H9 (cell line): ENCODE measurements around the gene RPN1. TPM values are rescaled to one million over a fixed set of nuclear protein-coding genes. Genes with fewer than 3 reads are reported as not detected.

Experiments used
- DNase-seq: peaks from one replicate; pipeline ENCODE4 v3.0.0-alpha.2; 2017
- H2AFZ ChIP-seq: one replicate; pipeline ENCODE4 v1.6.1; 2013; ENCODE audit warnings: mild to moderate bottlenecking, low read length, control low read depth, moderate library complexity
- H2AK5ac ChIP-seq: 2 replicates; pipeline ENCODE4 v1.6.1; 2013; ENCODE audit warnings: low read length, control low read depth, mixed read lengths; ENCODE audit not compliant: insufficient read length
- H2BK120ac ChIP-seq: one replicate; pipeline ENCODE4 v1.6.1; 2013; ENCODE audit warnings: low read depth, mild to moderate bottlenecking, low read length, control low read depth, inconsistent platforms; ENCODE audit not compliant: poor library complexity, severe bottlenecking
- H2BK12ac ChIP-seq: 2 replicates; pipeline ENCODE4 v1.6.1; 2013; ENCODE audit warnings: low read length, control low read depth, mixed read lengths, low read depth; ENCODE audit not compliant: insufficient read length
- H2BK15ac ChIP-seq: 2 replicates; pipeline ENCODE4 v1.6.1; 2013; ENCODE audit warnings: low read depth, low read length, control low read depth
- H2BK20ac ChIP-seq: one replicate; pipeline ENCODE4 v1.6.1; 2013; ENCODE audit warnings: low read depth, mild to moderate bottlenecking, low read length, control low read depth, inconsistent platforms; ENCODE audit not compliant: poor library complexity, severe bottlenecking
- H2BK5ac ChIP-seq: 2 replicates; pipeline ENCODE4 v1.6.1; 2013; ENCODE audit warnings: low read length, control low read depth, mixed read lengths; ENCODE audit not compliant: insufficient read length
- H3K14ac ChIP-seq: 2 replicates; pipeline ENCODE4 v1.6.1; 2013; ENCODE audit warnings: low read length, control low read depth; ENCODE audit not compliant: insufficient read depth
- H3K18ac ChIP-seq: 2 replicates; pipeline ENCODE4 v1.6.1; 2013; ENCODE audit warnings: low read depth, mild to moderate bottlenecking, mixed read lengths, low read length, control low read depth; ENCODE audit not compliant: insufficient read length
- H3K23ac ChIP-seq: 2 replicates; pipeline ENCODE4 v1.6.1; 2013; ENCODE audit warnings: low read length, control low read depth, mixed read lengths, low read depth; ENCODE audit not compliant: insufficient read length
- H3K23me2 ChIP-seq: 2 replicates; pipeline ENCODE4 v1.6.1; 2013; ENCODE audit warnings: low read depth, mild to moderate bottlenecking, mixed read lengths, low read length, control low read depth; ENCODE audit not compliant: insufficient read length, poor library complexity, severe bottlenecking
- H3K27ac ChIP-seq: 2 replicates; pipeline ENCODE4 v1.5.1; 2013; ENCODE audit warnings: low read length, control low read depth, mixed read lengths, low read depth; ENCODE audit not compliant: insufficient read length
- H3K27me3 ChIP-seq: 2 replicates; pipeline ENCODE4 v1.6.1; 2013; ENCODE audit warnings: low read length, control low read depth, inconsistent platforms; ENCODE audit not compliant: insufficient read depth
- H3K4ac ChIP-seq: 2 replicates; pipeline ENCODE4 v1.6.1; 2013; ENCODE audit warnings: low read depth, mild to moderate bottlenecking, control low read depth, inconsistent platforms, low read length, moderate library complexity
- H3K4me1 ChIP-seq: 2 replicates; pipeline ENCODE4 v1.6.1; 2013; ENCODE audit warnings: low read length, control low read depth, inconsistent platforms; ENCODE audit not compliant: insufficient read depth
- H3K4me2 ChIP-seq: 2 replicates; pipeline ENCODE4 v1.6.1; 2013; ENCODE audit warnings: low read length, control low read depth, mixed read lengths; ENCODE audit not compliant: insufficient read length, insufficient read depth
- H3K56ac ChIP-seq: 2 replicates; pipeline ENCODE4 v1.6.1; 2013; ENCODE audit warnings: low read depth, mild to moderate bottlenecking, mixed read lengths, low read length, control low read depth; ENCODE audit not compliant: insufficient read length
- H3K79me1 ChIP-seq: 2 replicates; pipeline ENCODE4 v1.6.1; 2013; ENCODE audit warnings: low read depth, mild to moderate bottlenecking, moderate library complexity, low read length, control low read depth, inconsistent platforms; ENCODE audit not compliant: insufficient read depth, poor library complexity, severe bottlenecking
- H3K79me2 ChIP-seq: 2 replicates; pipeline ENCODE4 v1.6.1; 2013; ENCODE audit warnings: low read length, control low read depth, inconsistent platforms; ENCODE audit not compliant: insufficient read depth
- H3K9ac ChIP-seq: 2 replicates; pipeline ENCODE4 v1.6.1; 2013; ENCODE audit warnings: low read length, control low read depth, mixed read lengths; ENCODE audit not compliant: insufficient read length; ENCODE audit errors: extremely low read depth
- H3K9me3 ChIP-seq: one replicate; pipeline ENCODE4 v1.6.1; 2013; ENCODE audit warnings: low read depth, low read length, inconsistent platforms; ENCODE audit not compliant: control insufficient read depth
- H3T11ph ChIP-seq: one replicate; pipeline ENCODE4 v1.6.1; 2013; ENCODE audit warnings: mild to moderate bottlenecking, low read length, control low read depth, inconsistent platforms
- H4K20me1 ChIP-seq: one replicate; pipeline ENCODE4 v1.6.1; 2013; ENCODE audit not compliant: control insufficient read depth, insufficient read length, insufficient read depth
- H4K5ac ChIP-seq: 2 replicates; pipeline ENCODE4 v1.6.1; 2013; ENCODE audit warnings: low read depth, mild to moderate bottlenecking, mixed read lengths, low read length, control low read depth; ENCODE audit not compliant: insufficient read length
- H4K8ac ChIP-seq: replicated peaks from 2 replicates; pipeline ENCODE4 v1.6.1; 2013; ENCODE audit warnings: low read length, control low read depth, mixed read lengths, low read depth; ENCODE audit not compliant: insufficient read length
- H4K91ac ChIP-seq: 2 replicates; pipeline ENCODE4 v1.6.1; 2013; ENCODE audit warnings: low read depth, mild to moderate bottlenecking, moderate library complexity, mixed read lengths, low read length, control low read depth; ENCODE audit not compliant: insufficient read length
- H3K27ac Mint-ChIP-seq, 3 experiments: 2 replicates in 2 of 3; 3 replicates in 1 of 3; pipeline ENCODE4 v1.8.0; 2020 to 2021; ENCODE audit warnings: mixed read lengths in 3 of 3, mild to moderate bottlenecking in 1 of 3, moderate library complexity in 1 of 3
- H3K27me3 Mint-ChIP-seq: 2 replicates; pipeline ENCODE4 v1.8.0; 2021; ENCODE audit warnings: low read depth, mild to moderate bottlenecking, moderate library complexity, mixed read lengths
- H3K36me3 Mint-ChIP-seq, 3 experiments: 2 replicates in 2 of 3; 3 replicates in 1 of 3; pipeline ENCODE4 v1.8.0; 2020 to 2021; ENCODE audit warnings: low read depth in 3 of 3, mixed read lengths in 3 of 3; ENCODE audit not compliant: insufficient read depth in 1 of 3
- H3K4me1 Mint-ChIP-seq, 2 experiments: 2 replicates each; pipeline ENCODE4 v1.8.0; 2020; ENCODE audit warnings: mixed read lengths in 2 of 2
- H3K4me3 Mint-ChIP-seq, 2 experiments: 2 replicates in 1 of 2; 3 replicates in 1 of 2; pipeline ENCODE4 v1.8.0; 2020 to 2021; ENCODE audit warnings: mild to moderate bottlenecking in 2 of 2, mixed read lengths in 2 of 2, moderate library complexity in 1 of 2
- H3K9me3 Mint-ChIP-seq, 2 experiments: 2 replicates in 1 of 2; 3 replicates in 1 of 2; pipeline ENCODE4 v1.8.0; 2020; ENCODE audit warnings: mild to moderate bottlenecking in 2 of 2, mixed read lengths in 2 of 2, moderate library complexity in 1 of 2
- WGBS: extraction: QIAGEN DNeasy Blood & Tissue Kit; methylation state at CpG from one replicate; pipeline ENCODE4 v1.1.7; 2013; ENCODE audit warnings: missing lambda C conversion rate, low lambda C conversion rate, mixed read lengths; ENCODE audit not compliant: insufficient read length; ENCODE audit errors: extremely low coverage; 5-methylcytosine and 5-hydroxymethylcytosine counted together
- total RNA-seq: library from RNA; stranded (reverse); gene quantifications from 2 replicates; pipeline ENCODE4 v1.2.1, GENCODE V29; 2021
- TF ChIP-seq, protein P1 (sequence below): fragments of 200-600 bp; sonication (generic); conservative IDR thresholded peaks from 3 replicates; pipeline ENCODE4 v1.8.0; 2021; ENCODE audit warnings: antibody characterized with exemption, mild to moderate bottlenecking

RPN1 gene
- total RNA-seq, 1 experiment from 2014 or later, result 174 TPM

DNA sequence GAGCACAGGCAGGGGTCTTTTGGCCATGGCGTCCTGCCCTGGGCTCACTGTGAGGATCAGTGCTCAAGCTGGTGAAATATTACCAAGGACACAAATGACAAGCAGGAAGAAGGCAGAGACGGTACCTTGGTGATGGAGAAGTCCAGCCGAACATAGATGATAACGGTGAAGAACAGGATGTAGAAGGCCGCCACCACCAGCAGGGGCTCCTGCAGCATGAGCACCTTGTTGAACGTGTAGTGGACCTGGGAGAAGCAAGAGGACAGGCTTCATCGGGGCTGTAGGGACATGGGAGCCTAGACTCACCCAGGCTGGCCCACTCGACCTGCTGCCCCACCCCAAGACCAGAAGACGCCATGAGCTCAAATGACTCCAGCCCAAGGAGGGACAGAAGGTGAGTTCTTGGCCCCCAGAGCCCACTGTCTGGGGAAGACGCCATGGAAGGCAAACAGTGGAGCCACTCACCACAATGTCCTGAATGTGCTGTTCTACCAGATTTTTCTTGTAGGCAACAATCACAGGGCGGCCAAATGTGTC is 25.1 kb downstream of the RPN1 start:
- no peak for DNase-seq
- peak overlapping the region in 1 of 3 experiments; percentile 5; a peak in 2 of 7 replicates for H3K27ac Mint-ChIP-seq
- no peaks in the 10 kb centered on the region for H3K9me3 Mint-ChIP-seq
- H3K23me2 ChIP-seq, result no peaks in the 10 kb centered on the region
- H2BK15ac ChIP-seq, result no peak overlapping the region
- no CpG with 5 or more reads among the region's 11 CpGs for WGBS
- H3K79me1 ChIP-seq, result peaks cover 4% of the 10 kb centered on the region
- H3K4ac ChIP-seq, result no peak overlapping the region
- no peak overlapping the region for H4K91ac ChIP-seq
- no peak overlapping the region for H2AFZ ChIP-seq
- no peak overlapping the region for H3K4me2 ChIP-seq
- H2BK20ac ChIP-seq, result no peak overlapping the region
- H3K9ac ChIP-seq, result no peak overlapping the region
- H2BK5ac ChIP-seq, result no peak overlapping the region
- H3K9me3 ChIP-seq, result no peaks in the 10 kb centered on the region
- no peak overlapping the region for H3K4me3 Mint-ChIP-seq
- H3K27me3 ChIP-seq, result no peaks in the 10 kb centered on the region
- no peak overlapping the region for H2BK12ac ChIP-seq
- no peak overlapping the region for H3K23ac ChIP-seq
- H4K20me1 ChIP-seq, result no peaks in the 10 kb centered on the region
- H4K8ac ChIP-seq, result no peak overlapping the region
- no peaks in the 10 kb centered on the region for H3K4me1 Mint-ChIP-seq
- H3K27ac ChIP-seq, result no peak overlapping the region
- no peaks in the 10 kb centered on the region for H3K27me3 Mint-ChIP-seq
- H3K36me3 Mint-ChIP-seq, result peaks cover 51 to 88% (median 78%) of the 10 kb centered on the region in 3 experiments; a peak in 6 of 7 replicates
- no peak overlapping the region for H2BK120ac ChIP-seq
- H4K5ac ChIP-seq, result no peak overlapping the region
- TF ChIP-seq, protein P1, sequence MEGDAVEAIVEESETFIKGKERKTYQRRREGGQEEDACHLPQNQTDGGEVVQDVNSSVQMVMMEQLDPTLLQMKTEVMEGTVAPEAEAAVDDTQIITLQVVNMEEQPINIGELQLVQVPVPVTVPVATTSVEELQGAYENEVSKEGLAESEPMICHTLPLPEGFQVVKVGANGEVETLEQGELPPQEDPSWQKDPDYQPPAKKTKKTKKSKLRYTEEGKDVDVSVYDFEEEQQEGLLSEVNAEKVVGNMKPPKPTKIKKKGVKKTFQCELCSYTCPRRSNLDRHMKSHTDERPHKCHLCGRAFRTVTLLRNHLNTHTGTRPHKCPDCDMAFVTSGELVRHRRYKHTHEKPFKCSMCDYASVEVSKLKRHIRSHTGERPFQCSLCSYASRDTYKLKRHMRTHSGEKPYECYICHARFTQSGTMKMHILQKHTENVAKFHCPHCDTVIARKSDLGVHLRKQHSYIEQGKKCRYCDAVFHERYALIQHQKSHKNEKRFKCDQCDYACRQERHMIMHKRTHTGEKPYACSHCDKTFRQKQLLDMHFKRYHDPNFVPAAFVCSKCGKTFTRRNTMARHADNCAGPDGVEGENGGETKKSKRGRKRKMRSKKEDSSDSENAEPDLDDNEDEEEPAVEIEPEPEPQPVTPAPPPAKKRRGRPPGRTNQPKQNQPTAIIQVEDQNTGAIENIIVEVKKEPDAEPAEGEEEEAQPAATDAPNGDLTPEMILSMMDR, result no peak
- H3K56ac ChIP-seq, result no peak overlapping the region
- H3K4me1 ChIP-seq, result no peaks in the 10 kb centered on the region
- no peaks in the 10 kb centered on the region; the same call in 1 of the 2 replicates for H3K79me2 ChIP-seq
- H3K14ac ChIP-seq, result no peak overlapping the region
- no peak overlapping the region for H3T11ph ChIP-seq
- H2AK5ac ChIP-seq, result no peak overlapping the region
- H3K18ac ChIP-seq, result no peak overlapping the region
